HS-27A (cell line): Measurements from ENCODE around the gene SMOC2.
"Not testable (repeated sequence)": the region's sequence is repeated elsewhere in the genome, so short reads cannot be mapped to it uniquely, and the experiment has no call there.

Source experiments
- DNase-seq: peaks from one replicate; pipeline ENCODE4 v3.0.0-alpha.2; 2012; ENCODE audit warnings: low read depth, missing footprints

SMOC2 gene

GRCh38 chr6:168601111-168601510, 160.1 kb downstream of the SMOC2 start:
- no peak for DNase-seq

DNA sequence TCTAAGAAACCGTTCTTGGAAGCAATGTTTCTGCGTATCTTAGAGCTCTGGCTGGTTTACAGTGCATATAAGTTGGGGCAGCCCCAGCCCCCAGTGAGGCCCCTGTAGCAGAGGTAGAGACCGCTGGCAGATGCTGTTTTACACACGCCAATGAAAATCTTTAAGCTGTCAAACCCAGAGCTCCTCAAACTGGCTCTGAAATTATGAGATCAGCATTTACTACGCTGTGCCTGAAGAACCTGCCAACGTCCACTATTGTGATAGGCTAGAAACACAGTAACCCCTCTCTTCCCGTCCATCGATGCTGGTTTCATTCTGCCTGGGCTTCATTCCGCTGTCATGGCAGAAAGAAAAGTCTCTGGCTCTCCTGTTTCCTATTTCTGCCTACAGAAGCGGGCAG, 160.6 kb downstream of the SMOC2 start:
- no peak for DNase-seq

DNA sequence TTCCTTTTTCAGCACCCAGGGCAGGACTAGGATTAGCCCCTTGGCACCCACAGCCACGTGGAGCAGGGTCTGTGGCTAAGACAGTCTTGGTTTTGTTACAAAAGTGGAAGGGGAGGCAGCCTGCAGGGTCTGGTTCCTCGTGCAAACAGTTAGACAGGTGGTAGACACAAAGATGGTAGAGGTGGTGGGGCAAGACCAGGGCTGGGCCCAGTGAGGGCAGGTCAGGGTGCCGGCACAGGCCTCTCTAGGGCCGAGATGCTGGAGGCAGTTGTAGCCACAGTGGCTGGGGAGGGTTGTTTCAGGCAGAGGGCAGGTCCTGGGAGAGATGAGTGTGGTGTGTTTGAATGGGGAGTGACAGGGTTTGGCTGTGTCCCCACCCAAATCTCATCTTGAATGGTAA, 161.6 kb downstream of the SMOC2 start:
- no peak for DNase-seq

DNA sequence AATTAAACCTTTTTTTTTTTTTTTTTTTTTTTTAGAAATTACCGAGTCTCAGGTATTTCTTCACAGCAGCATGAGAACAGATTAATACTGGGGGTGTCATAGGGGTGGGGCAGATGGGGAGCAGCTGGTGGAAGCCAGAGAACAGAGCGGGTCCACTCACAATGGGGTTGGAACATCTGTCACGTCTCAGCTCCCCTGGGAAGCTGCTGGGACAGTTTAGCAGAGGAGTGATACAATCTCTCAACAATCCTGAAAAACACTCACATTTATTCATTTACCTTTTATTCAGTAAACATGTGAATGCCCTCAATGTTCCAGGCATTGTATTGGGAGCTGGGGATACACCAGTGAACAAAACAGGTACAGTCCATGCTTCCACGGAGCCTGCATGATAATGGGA, 162.2 kb downstream of the SMOC2 start:
- DNase-seq, result no peak

DNA sequence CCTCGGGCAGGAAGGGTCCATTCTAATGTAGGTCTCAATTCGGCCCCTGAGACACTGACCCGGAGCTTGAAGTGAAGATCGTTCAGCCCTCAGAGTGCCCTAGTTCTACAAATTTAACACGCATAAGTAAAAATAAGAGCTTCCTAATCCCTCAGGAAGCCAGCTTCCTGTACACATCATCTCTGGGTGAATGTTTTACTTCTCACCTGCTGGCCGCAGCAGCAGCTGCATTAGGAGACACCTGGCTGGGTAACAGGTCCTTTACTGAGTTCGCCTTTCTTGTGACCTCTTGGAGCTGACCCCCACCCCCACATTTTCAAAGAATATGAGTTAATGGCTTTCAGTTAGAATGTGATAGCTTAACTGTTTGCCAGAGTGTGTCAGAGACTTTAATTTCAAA, 165.0 kb downstream of the SMOC2 start:
- DNase-seq, result no peak

DNA sequence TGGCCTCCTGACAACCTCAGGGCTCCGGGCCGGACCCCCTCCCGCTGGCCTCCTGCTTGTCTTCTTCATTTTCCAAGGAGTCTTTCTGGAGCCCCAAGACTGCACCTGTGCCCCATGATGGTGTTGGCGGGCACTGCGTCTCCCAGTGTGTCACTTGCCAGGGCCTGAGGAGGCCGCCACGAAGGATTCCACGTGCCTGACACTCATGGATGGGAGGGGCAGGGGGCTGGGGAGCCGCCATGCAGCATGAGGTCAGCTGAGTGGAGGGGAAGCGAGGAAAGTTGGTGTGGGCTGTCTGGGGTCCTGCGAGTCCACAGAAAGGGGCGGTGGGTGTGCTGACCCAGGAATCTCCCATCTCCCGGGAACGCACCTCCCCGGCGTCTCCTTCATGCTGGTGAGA, 165.7 kb downstream of the SMOC2 start:
- no peak for DNase-seq

DNA sequence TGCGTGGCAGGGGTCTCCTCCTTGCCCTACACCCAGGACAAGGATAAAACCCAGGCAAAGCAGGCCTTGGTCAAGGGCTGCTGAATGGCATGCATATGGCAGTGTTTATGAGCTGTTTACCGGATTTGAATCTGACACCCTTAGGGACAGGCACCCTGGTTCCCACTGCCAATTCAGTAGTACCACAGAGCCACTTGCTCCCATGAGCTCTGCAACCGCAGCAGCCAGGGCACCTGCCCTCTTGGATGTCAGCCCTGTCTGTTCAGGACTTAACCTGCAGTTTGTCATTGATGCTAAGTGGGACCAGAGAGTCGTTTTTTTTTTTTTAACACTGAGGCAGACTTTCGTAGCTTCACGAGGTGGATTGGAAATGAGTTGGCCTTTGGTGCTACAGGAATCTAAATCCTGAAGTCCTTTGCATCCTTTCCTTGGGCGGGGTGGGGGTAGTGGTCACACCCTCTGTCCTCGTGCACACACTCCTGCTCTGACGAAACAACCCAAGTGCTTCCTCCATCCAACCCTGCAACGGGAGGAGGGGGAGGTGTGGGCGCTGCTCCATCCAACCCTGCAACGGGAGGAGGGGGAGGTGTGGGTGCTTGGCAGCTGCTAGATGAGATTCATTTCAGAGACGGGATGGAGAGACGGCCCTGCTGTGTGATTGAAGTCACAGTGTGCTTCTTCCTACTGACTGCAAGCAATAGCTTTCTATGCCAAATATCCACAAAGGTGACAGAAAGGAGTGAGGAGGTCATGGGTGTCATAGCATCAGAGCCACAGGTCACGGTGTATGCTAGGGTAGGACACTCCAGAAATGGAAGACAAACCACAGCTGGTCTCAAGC, 166.5 kb downstream of the SMOC2 start:
- no peak for DNase-seq

DNA sequence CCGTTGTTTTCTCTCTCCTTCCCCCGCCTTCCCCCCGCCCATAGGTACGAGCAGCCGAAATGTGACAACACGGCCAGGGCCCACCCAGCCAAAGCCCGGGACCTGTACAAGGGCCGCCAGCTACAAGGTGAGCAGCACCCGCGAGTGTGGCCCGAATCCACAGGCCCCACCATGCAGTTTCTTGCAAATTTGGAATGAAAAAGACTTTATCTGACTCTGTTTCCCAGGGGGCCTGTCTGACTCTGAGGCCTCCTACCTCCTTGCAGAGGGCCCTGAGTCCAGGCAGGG, 167.1 kb downstream of the SMOC2 start:
- DNase-seq, result no peak

GRCh38 chr6:168609026-168609685, 168.2 kb downstream of the SMOC2 start:
- no peak for DNase-seq

GRCh38 chr6:168609914-168610490, 169.0 kb downstream of the SMOC2 start:
- DNase-seq, result no peak

DNA sequence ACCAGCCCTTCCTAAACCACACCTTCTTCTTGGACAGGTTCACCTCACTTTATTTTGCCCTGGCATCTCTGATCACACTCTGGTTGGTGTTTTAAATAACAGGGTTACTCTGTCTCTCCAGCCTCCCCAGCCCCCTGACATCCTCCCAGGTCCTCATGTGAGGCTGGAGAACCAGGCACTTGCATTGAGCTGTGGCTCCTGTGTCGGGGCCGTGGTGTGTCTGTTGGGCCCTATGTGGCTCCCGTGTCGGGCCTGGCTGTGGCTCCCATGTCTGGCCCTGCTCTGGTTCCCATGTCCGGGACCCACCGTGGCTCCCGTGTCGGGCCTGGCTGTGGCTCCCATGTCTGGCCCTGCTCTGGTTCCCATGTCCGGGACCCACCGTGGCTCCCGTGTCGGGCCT, 170.0 kb downstream of the SMOC2 start:
- not testable (repeated sequence) for DNase-seq

GRCh38 chr6:168611691-168612090, 170.7 kb downstream of the SMOC2 start:
- no peak for DNase-seq

- no peak for DNase-seq
Measured at GRCh38 chr6:168612586-168612985, 171.6 kb downstream of the SMOC2 start.

DNA sequence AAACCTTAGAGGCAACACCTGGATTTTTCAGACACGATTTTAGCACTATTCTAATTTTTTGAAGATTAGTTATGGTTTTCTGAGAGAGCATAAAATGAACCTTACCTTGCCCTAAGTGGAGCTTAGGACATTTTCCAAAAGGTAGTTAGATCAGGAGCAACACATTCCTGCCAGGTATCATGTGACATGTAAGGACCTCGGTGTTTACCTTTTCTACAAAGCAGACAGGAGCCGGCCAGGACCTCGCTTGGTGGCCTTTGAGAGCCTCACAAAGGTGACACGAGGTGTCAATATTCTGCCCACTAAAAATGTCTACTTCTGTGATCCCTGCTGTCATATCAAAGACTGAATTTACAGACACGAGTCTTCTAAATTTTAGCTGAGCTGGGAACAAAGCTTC, 174.9 kb downstream of the SMOC2 start:
- no peak for DNase-seq

DNA sequence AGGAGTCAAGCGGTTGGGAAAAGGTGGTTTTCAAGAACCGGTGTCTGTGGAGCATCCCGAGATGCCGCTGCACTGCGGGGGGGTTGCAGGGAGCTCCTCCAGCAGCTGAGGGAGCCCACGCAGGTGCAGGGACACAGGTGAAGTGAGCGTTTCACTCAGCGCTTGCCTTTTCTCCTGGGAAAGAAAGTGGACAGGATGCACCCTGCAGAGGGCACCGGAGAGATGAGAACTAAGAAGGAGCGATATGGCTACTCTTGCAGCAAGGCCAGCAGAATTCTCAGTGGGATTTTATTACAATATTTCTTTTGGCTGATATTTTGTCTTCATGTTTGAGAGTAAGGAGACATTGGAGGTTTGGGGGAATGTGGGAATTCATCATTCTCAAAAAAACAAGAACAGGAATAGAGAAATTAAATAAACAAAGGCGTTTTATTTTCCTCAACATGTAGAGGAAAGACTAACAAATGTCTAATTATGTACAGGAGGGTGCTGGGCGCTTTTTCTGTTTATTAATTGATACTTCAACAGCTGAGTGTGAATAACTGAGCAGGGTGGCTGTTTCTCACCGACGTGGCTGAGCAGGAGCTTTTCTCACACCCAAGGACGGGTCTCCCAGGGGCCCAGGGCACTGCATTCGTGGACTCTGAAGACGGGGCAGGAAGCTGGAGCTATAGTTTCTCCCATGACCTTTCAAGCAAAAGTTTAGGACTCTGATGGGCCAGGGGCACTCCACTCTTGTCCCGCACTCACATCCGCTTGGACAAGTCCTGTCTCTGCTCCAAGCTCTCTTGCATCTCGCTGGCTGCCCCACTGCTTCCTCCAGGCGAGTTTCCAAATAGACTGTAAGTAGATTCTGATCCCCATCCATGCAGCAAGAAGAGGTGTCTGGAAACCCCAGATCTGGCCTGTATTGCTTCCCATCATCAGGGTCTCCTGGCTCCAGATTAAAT, 176.1 kb downstream of the SMOC2 start:
- DNase-seq, result no peak

DNA sequence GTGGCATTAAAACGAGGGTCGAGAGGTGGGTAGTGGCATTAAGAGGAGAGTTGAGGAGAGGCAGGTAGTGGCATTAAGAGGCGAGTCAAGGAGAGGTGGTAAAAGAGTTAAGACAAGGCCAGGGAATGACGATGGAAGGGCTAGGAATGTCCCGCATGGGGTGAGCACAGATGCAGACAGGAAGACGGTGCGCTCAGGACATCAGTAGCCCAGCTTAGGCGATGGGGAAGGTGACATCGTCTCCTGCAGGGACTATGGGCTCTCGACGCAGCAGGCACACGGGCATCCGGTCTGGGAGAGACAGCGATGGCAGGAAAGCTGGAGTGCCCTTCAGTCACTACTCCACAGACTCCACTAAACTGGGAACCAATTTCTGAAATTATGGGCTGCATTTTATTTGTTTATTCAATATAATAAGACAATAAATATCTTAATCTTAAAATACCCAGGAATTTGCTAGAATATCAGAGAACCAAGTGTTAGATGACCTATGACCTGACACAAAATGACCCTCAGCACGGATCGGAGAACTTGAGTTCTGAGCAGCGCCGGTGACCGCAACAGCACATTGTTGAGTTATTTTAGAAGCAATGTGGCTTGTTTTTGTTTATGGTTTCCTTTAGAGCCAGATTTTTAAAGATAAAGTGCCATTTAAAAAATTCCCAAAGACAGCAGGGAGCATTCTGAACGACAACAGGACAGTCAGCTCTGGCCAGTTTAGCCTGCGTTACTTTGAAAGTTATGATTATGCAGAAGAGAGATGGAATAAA, 177.7 kb downstream of the SMOC2 start:
- no peak for DNase-seq

GRCh38 chr6:168619560-168620314, 178.8 kb downstream of the SMOC2 start:
- no peak for DNase-seq

- no peak for DNase-seq
Measured at GRCh38 chr6:168620578-168620977, 179.6 kb downstream of the SMOC2 start.

GRCh38 chr6:168623736-168624135, 182.8 kb downstream of the SMOC2 start:
- DNase-seq, result no peak

GRCh38 chr6:168624540-168624939, 183.6 kb downstream of the SMOC2 start:
- no peak for DNase-seq

GRCh38 chr6:168624948-168625347, 184.0 kb downstream of the SMOC2 start:
- no peak for DNase-seq
